Skin of body (tissue), 2 donors: ENCODE data around the gene UNC13A. TPM values are rescaled to one million over a fixed set of nuclear protein-coding genes. Genes with fewer than 3 reads are reported as not detected.
A peak's percentile ranks its signal among the peaks of the same experiment; 100 is the strongest.

ENCODE experiments used
- DNase-seq: peaks from one replicate; lab custom pipeline; 2025; lab: John Stamatoyannopoulos, UW
- total RNA-seq: library from RNA; depleted of rRNA; stranded (reverse); fragments of >200 nt; gene quantifications from one replicate; pipeline ENCODE4 v1.2.3, GENCODE V29; 2014

The UNC13A gene
- total RNA-seq, 1 donor from 2014 or later, result 0.10 TPM

- DNase-seq, result no peak
Measured at GRCh38 chr19:17626456-17627015, 61.6 kb downstream of the UNC13A start.

- DNase-seq, result no peak
Measured at GRCh38 chr19:17625980-17626379, 62.2 kb downstream of the UNC13A start.

GRCh38 chr19:17625043-17625442 is 63.1 kb downstream of the UNC13A start:
- no peak for DNase-seq

GRCh38 chr19:17624314-17624991 is 63.7 kb downstream of the UNC13A start:
- DNase-seq, result no peak

GRCh38 chr19:17623224-17623935 is 64.8 kb downstream of the UNC13A start:
- DNase-seq, result no peak

- DNase-seq, result no peak
Measured at GRCh38 chr19:17620696-17621095, 67.5 kb downstream of the UNC13A start.

- DNase-seq, result no peak
Measured at GRCh38 chr19:17618936-17619335, 69.2 kb downstream of the UNC13A start.

- DNase-seq, result no peak
Measured at GRCh38 chr19:17618281-17618903, 69.8 kb downstream of the UNC13A start.

- no peak for DNase-seq
Measured at GRCh38 chr19:17617807-17618192, 70.4 kb downstream of the UNC13A start.

- no peak for DNase-seq
Measured at GRCh38 chr19:17616961-17617806, 71.0 kb downstream of the UNC13A start.

GRCh38 chr19:17616686-17616960 is 71.5 kb downstream of the UNC13A start:
- DNase-seq, result no peak

GRCh38 chr19:17615889-17616685 is 72.1 kb downstream of the UNC13A start:
- no peak for DNase-seq

- no peak for DNase-seq
Measured at GRCh38 chr19:17614476-17614875, 73.7 kb downstream of the UNC13A start.

- DNase-seq, result no peak
Measured at GRCh38 chr19:17611462-17612244, 76.5 kb downstream of the UNC13A start.

GRCh38 chr19:17610384-17610783 is 77.8 kb downstream of the UNC13A start:
- no peak for DNase-seq

GRCh38 chr19:17607936-17608335 is 80.2 kb downstream of the UNC13A start:
- no peak for DNase-seq

- no peak for DNase-seq
Measured at GRCh38 chr19:17606590-17607185, 81.5 kb downstream of the UNC13A start.

- DNase-seq, result peak; percentile 56
Measured at GRCh38 chr19:17605761-17606589, 82.2 kb downstream of the UNC13A start.

GRCh38 chr19:17605117-17605516 is 83.0 kb downstream of the UNC13A start:
- no peak for DNase-seq
